A204.1 (cell line): Measurements from ENCODE around the gene PRTG.
"Not testable (repeated sequence)": the region's sequence is repeated elsewhere in the genome, so short reads cannot be mapped to it uniquely, and the experiment has no call there.

Source experiments
- FAIRE-seq: peaks from 2 replicates; lab custom pipeline; 2012; peaks lifted over from hg19 to GRCh38; lab: Jason Lieb, UNC

PRTG gene

DNA sequence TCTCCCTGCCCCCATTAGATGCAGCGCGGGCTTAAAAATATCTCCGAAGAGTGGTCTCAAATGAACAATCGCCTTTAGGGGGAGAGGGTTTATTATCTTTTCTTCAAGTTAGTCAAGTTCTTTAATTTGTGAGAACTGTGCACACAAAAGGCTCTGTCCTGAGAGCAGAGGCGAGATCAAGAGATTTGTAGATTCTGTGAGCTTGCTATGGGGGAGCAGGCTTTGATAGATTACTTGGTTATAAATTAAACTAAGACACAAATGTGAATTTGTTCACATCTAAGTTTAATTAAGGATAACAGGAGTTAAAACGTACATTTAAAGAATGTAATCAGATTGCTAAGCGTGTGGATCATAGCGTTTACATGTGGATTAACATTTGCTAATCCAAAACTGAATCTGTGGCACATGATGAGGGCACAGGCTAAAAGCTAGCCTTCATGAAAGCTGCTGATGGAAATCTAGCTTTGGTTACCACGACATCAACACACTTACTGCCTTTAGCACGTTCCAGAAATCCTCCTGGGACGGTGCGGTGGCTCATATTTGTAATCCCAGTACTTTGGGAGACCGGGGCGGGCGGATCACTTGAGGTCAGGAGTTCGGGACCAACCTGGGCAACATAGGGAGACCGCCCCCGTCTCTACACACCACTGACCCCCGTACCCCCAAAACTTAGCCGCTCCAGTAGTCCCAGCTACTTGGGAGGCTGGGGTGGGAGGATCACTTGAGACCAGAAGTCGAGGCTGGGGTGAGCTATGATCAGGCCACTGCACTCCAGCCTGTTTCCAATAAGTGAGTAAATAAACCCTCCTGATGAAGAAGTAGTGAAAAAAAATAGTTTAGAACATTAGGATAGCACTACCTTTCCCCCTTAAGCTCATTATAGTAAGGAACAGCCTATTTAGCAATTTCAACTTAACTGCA is 1.0 kb upstream of the PRTG start:
- FAIRE-seq = no peak

DNA sequence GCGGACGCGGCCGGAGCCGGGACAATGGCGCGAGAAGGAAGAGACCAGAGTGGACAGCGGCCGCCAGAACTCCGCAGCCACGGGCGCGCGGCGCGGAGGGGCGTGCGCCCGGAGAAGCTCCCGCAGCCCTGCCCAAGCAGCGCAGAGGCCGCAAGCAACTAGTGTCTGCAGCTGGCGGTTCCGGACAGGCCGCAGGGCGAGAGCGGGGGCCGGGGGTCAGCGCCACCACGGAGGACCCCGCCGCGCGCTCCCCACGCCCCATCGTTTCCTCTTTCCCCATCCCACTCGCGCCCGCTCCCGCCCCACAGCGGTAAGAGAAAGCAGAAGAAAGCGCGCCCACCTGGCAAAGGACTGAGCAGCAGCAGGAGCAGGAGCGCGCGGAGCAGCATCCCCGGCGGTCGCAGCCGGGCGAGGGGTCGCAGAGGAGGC is 440 bp downstream of the PRTG start:
- no peak for FAIRE-seq

DNA sequence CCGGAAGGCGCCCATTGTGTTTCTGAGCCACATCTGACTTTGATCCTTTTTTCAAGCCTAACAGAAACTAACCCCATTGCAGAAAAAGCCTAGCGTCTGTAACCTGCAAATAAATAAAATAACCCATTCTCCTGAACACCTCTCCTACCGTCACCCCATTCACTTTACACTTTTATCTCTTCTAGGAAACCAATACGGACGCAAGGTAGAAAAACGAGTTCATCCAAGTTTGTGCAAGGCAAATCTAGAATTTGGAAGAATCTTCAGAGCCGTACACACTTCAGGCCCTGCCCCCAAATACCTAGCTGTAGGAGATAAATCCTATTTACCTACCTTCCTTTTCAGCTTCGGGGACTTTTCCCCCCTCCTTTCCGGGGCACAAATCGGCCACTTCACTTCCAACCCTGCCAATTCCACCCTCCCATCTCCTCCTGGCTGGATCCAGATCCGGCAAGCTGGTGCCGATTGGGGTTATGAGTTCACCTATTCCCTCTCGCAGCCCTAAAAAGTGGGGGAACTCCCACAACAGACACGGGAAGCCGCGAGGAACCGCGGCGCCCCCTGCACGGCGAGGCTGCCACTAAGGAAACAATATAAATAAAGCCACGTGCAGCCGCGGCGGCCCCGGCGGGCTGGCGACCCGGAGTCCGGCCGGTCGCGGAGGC is 987 bp downstream of the PRTG start:
- FAIRE-seq = no peak

DNA sequence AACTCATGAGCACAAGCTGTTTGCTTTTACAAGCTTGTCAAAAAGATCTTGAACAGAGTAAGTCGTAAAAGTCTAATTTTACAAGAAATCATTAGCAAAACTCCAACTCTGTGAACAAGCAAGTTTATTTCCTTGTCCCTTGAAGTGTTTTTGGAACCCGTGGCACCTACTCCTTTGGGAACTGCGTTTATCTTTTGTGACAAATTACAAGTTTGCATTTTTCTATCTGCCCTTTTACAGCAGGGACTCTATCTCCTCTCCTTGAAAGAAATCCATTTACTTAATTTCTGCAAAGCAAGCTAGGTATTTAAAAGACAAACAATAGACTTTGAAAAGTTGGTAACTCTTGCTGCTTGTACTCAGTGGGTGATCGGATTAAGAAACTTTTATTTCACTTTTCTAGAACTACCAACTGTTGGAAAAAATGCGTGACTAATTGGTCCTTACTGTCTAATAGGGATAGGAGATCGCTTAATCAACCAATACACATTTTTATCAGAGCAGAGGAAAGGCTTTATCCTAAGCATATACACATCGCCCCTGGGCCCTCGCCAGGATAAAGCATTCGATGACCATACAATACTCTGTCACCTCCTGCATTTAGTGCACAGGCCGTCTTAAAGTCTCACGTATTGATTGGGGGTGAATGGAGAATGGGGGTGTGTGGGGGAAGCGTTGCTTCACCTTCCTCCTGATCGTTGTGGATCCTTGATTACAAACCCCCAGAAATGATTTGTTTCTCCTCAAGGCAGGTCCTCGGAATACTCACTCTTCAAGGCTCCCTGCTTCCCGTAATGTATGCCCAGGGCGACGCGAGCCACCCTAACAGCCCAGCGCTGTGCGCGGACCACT is 1.7 kb downstream of the PRTG start:
- FAIRE-seq = no peak

DNA sequence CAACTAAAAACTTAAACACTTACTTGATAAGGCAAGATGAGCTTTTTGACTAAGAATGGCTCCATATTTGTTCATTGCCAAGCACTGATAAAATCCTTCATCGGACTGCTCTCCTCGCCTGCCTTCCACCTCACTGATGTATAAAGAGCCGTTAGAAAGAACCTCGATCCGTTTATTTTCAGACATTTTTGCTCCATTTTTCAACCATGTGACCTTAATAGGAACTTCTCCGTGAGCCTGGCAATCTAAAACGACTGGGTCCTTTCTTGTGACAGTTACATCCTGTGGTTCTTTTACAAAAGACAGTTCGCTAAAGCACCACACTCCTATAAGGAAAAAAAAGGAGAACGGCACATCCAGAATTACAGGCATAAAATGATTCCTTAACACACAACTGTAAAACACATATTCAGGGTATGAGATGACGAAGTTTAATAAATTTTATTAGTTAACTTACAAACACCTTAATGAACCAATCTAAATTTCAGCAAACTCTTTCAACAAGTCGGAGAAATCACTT is 2.5 kb downstream of the PRTG start:
- FAIRE-seq = no peak

DNA sequence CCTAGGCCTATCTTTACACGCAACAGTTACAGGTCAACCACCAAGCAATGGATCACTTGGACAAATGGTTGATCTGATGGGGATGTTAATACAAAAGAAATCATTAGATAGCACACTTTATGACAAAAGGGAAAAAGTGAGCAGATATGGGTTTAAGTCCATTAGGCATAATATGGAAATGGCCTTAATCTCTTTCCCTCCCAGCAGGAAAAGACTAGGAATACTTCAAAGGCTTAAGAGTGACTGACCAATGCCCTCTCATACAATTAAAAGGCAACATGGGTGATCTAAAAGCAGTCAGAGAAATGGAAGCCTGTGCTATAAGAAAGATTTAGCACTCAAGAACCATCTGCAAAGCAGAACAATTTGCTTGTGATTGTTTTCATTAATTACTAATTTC is 3.3 kb downstream of the PRTG start:
- FAIRE-seq = no peak

DNA sequence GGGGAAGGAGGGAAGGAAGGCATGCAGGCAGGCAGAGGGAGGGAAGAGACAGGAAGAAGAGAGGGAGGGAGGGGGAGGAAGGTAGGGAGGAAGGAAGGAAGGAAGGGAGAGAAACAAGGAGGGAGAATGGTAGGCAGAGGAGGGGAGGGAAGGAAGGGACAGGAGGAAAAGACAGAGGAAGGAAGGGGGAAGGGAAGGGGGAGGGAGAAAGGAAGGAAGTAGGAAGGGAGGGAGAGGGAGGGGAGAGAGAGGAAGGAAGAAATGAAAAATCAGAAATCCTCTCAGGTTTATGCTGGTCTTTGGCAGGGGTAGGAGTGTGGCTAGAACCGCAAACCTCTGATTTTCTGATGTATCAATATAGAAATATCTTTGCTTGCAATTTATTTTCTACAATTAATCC is 4.2 kb downstream of the PRTG start:
- no peak for FAIRE-seq

DNA sequence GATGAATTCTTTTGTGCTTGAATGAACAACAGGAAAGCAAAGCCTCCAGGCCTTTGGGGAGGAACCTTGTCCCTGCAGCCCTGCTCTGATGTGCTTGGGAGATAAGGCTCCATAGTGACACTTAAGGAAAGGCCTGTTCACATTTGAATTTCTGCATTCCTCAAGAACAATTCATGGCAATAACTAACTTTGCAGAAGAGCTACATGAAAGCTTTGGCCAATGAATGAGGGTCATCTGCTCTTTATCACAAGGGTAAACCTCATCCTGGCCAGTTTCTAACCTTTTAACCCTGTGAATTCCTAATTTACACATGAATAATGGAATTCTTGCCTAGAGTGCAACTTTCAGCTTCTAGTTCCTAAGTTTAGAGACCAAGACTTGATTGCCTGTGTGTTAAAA is 5.6 kb downstream of the PRTG start:
- no peak for FAIRE-seq

DNA sequence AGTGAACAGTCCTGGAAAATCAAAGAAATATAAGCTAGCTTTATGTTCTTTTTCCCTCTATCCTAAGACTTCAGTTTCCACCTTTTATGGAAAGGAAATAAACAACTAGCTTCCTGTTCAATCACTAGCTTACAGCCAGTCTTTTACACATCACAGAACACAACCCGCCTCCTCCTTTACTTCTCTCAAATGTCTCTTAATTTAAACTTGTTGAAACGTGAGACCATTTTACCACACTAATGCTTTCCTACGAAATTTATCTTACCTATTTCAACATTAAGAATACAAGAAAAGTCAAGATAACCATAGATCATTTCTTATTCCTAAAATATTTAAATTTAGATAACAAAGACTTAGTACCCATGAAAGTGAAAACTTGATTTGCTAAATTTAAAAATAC is 6.2 kb downstream of the PRTG start:
- FAIRE-seq = no peak

DNA sequence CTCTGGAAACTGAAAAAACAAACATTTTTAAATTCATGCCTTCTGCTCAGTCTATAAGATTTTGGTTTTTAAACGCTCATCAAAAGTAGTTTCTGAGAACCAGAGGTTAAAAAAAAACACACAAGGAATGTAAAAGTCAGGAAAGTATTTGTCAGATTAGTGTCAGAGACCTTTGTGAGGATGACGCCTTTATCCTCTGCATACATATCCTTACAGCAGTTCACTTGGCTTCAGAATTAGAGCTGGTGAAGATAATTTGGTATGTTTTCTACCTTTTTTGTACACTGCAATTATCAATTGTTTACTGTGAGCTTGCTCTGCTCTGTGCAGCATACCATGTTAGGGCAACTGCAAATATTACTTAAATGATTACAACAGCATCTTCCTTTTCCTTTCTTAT is 8.3 kb downstream of the PRTG start:
- no peak for FAIRE-seq

DNA sequence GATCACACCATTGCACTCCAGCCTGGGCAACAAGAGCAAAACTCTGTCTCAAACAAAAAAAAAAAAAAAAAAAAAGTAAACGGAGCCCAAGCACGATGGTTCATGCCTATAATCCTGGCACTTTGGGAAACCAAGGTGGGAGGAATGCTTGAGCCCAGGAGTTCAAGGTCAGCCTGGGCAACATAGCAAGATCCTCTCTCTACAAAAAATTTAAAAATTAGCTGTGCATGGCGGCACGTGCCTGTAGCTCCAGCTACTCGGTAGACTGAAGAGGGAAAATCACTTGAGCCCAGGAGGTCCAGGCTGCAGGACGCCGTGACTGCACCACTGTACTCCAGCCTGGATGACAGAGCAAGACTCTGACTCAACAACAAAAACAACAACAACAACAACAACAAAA is 9.5 kb downstream of the PRTG start:
- not testable (repeated sequence) for FAIRE-seq

DNA sequence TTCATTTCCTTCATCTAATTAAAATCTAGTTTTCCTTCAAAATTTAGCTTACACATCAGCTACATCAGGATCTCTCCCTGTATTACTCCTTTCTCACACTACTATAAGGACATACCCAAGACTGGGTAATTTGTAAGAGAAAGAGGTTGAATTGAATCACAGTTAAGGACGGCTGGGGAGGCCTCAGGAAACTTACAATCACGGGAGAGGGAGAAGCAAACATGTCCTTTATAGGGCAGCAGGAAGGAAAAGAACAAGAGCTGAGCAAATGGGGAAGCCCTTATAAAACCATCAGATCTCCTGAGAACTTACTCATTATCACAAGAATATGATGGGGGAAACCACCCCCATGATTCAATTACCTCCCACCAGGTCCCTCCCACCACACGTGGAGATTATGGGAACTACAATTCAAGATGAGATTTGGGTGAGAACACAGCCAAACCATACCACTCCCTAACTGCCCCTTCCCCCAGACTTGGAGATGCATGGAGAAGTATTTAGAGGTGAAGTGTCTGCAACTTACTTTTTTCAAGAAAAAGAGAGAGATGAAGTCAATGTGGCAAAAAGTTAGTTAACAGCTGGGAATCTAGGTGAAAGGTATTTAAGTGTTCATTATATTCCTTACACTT is 21.3 kb downstream of the PRTG start:
- FAIRE-seq = no peak

DNA sequence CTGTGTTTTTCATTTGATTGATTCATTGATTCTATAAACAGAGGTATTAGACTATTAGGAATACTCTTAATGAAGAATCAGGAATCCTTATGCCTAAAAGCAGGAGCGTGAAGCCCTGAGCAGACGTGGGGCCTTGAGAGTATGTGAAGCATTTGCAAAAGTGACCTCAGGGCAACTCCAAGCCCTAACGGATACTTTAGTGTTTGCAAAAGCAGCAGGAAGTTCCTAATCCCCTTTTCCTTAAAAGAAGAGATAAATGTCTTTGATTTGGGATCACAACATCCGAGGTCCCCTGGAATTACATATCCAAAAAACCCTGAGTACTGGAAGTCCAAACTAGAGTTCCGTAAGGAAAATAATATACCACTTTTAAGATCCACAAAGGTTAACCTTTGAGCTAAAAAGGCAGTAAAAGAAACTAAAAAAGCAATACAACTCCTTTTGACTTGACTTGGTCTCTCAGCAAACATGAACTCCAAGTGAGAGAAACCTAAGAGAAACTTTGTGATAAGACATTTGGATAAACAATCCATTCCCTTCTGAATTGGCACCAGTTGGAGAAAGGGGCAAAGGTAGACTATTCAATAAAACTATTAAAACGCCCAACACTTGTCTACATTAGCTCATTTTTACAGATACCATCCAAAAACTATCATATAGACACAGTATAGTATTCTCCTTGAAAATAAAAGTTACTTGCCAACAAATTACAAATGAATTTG is 27.4 kb downstream of the PRTG start:
- FAIRE-seq = no peak

DNA sequence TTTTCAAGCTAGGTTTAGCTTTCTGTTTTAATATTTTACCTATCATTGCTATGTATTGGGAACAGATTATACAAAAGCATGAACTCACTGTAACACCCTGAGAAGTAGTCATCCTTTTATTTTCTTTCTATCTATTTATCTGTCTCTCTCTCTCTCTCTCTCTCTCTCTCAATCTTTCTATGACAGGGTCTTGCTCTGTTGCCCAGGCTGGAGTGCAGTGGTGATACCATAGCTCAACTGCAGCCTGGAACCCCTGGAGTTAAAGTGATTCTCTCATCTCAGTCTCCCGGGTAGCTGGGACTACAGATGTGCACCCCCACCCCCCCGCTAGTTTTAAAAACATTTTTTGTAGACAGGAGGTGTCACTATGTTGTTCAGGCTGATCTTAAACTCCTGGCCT is 28.9 kb downstream of the PRTG start:
- no peak for FAIRE-seq

DNA sequence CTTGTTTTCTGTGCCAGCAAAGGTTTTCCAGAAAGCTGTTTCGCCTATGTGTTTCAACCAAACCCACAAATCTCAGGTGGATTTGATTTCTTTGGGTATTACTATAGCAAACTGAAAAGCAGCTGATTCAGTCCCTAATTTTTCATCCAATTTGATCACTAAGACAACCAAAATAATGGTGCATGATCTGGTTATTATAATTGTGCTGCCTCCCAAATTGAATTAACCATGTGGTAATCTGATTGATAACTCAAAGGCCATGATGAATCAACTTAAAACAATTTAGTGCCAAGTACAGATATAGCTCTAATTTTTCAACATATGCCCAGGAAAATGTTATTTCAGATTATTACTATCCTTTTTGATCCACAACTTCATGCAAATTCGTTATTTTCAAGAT is 30.6 kb downstream of the PRTG start:
- no peak for FAIRE-seq

DNA sequence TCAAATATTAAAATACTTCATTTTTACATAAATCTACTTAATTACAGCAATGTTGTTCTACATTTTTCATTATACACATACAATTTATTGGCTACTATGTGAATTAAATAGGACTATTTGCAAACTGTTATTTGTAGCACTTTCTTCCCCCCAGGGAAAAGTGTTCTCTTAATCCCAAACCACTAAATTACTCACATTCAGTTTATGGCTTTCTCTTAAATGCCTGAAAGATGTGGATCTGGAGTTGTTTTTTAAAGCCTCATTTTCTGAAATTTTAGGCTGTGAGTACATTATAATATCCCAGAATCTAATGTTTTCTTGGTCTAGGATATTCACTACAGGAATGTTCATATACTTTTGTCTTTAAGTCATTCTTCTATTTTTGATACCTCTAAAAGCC is 32.7 kb downstream of the PRTG start:
- FAIRE-seq = no peak

DNA sequence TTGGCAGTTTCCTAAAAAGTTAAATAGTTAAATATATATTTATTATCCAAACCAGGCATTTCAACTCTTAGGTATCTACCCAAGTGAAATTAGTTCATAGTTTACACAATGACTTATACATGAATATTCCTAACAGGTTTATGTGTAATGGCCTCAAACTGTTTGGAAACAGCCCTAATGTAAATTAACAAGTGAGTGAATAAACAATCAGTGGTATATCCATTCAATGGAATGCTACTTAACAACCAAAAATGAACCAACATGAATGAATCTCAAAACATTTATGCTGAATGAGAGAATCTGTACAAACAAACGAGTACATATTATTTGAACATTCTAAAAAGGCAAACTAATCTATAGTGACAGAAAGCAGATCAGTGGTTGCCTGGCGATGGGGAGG is 33.5 kb downstream of the PRTG start:
- FAIRE-seq = no peak

DNA sequence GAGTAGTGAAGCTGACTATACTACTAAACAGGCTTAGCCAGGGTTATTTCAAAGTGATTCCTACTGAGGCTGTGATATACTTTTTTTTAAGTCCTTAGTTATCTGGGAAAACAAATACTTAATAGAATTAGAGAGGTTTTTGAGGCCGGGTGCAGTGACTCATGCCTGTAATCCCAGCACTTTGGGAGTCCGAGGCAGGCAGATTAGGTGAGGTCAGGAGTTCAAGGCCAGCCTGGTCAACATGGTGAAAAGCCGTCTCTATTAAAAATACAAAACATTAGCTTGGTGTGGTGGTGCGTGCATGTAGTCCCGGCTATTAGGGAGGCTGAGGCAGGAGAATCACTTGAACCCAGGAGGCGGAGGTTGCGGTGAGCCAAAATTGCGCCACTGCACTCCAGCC is 34.2 kb downstream of the PRTG start:
- FAIRE-seq = no peak

DNA sequence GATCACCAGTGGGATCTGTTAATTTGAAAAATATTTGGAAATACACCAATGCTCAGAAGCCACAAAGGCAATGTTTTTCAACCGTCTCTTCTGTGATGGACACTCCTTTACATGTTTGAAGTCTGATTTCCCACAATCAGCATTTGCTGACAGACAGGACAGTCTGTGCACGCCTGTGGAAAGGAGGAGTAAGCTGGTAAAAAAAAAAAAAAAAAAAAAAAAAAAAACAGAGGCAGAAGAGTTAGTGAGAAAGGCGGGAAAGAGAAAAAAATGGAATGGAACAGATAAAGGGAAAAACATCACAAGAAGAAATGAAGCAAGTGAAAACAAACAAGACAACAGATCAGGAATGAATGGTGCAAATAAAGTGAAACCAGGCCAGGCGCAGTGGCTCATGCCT is 35.0 kb downstream of the PRTG start:
- FAIRE-seq = no peak

DNA sequence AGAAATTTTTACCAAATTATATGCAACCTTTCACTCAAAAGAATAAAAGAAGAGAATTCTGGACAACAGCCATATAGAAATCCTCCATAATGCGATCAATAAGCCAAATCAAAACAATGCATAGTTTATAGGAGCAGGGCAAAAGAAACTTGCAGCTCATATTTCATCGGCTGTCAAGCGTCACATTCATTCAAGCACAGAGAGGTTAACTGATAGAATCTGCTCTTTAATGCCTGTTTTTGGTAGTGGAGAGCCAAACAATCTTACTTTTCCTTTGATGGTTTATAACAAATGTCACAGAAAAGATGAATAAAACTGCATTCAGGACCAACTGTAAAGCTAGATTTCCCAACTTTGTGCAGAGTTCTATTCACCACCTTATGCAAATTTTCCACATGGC is 35.4 kb downstream of the PRTG start:
- FAIRE-seq = no peak

DNA sequence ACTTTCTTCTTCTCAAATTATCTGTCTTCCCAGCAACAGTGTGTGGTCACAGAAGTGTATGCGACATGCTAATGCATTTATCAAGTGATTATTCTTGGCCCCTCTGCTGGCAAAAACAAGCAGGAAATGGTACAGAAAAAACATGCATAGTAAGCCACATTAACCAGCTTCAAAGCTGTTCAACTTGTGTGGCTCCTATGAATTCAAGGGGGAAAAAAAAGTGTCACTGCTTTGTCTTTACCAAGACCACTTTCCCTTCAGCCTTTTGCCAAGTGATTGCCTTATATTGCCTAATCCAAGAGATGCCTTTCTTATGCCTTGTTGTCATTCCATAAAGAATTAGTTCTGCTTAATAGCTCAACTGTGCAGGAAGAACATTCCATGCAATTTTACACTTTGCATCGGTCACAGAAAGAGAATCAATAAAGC is 39.1 kb downstream of the PRTG start:
- no peak for FAIRE-seq

DNA sequence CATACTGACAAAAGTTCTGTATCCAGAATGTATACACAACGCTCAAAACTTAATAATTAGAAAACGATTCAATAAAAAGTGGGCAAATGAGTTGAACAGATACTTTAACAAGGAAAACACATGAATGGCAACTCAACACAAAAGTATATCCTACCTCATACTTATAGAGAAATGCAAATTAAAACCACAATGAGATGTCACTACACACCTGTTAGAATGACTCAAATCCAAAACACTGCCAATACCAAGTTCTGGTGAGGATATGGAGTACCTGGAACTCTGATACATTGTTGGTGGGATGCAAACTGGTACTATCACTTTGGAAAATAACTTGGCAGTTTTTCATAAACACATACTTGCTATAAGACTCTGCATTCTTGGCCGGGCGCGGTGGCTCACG is 42.1 kb downstream of the PRTG start:
- no peak for FAIRE-seq
